Hepatocyte (in vitro differentiated cells): ENCODE measurements around the gene CDC42BPG. TPM values are rescaled to one million over a fixed set of nuclear protein-coding genes. Genes with fewer than 3 reads are reported as not detected.

ENCODE experiments used
- DNase-seq: peaks from one replicate; pipeline ENCODE4 v3.0.0-alpha.2; 2016; ENCODE audit warnings: low spot score
- H2AFZ ChIP-seq: fragments of 200-600 bp; sonication (generic); 2 replicates; pipeline ENCODE4 v1.6.0; 2016; ENCODE audit warnings: antibody characterized with exemption, mild to moderate bottlenecking
- H3K27ac ChIP-seq: fragments of 200-600 bp; sonication (generic); 2 replicates; pipeline ENCODE4 v1.5.1; 2016; ENCODE audit warnings: mild to moderate bottlenecking
- H3K27me3 ChIP-seq: fragments of 200-600 bp; sonication (generic); 2 replicates; pipeline ENCODE4 v1.6.1; 2016
- H3K36me3 ChIP-seq: fragments of 200-600 bp; sonication (generic); replicated peaks from 2 replicates; pipeline ENCODE4 v1.5.1; 2016; ENCODE audit warnings: low read depth; ENCODE audit not compliant: insufficient read depth
- H3K4me1 ChIP-seq: fragments of 200-600 bp; sonication (generic); 2 replicates; pipeline ENCODE4 v1.5.1; 2016; ENCODE audit warnings: mild to moderate bottlenecking, moderate library complexity; ENCODE audit not compliant: insufficient read depth
- H3K4me2 ChIP-seq: fragments of 200-600 bp; sonication (generic); 2 replicates; pipeline ENCODE4 v1.6.0; 2016
- H3K4me3 ChIP-seq: fragments of 200-600 bp; sonication (generic); 2 replicates; pipeline ENCODE4 v1.5.1; 2016; ENCODE audit warnings: mild to moderate bottlenecking
- H3K79me2 ChIP-seq: fragments of 200-600 bp; sonication (generic); 2 replicates; pipeline ENCODE4 v1.6.0; 2017; ENCODE audit warnings: mild to moderate bottlenecking
- H3K9me2 ChIP-seq: fragments of 200-600 bp; sonication (generic); replicated peaks from 2 replicates; pipeline ENCODE4 v1.6.0; 2017; ENCODE audit warnings: mild to moderate bottlenecking; ENCODE audit not compliant: insufficient read depth
- H3K9me3 ChIP-seq: fragments of 200-600 bp; sonication (generic); 2 replicates; pipeline ENCODE4 v1.5.1; 2016; ENCODE audit warnings: low read depth, mild to moderate bottlenecking
- H4K20me1 ChIP-seq: fragments of 200-600 bp; sonication (generic); 2 replicates; pipeline ENCODE4 v1.6.0; 2016; ENCODE audit warnings: mild to moderate bottlenecking; ENCODE audit not compliant: insufficient read depth, poor library complexity, severe bottlenecking
- CTCF ChIP-seq: fragments of 200-600 bp; sonication (generic); IDR thresholded peaks from 2 replicates; pipeline ENCODE4 v1.5.1; 2016; ENCODE audit warnings: antibody characterized with exemption, mild to moderate bottlenecking; ENCODE audit not compliant: poor library complexity
- EZH2 ChIP-seq: fragments of 200-600 bp; sonication (generic); IDR thresholded peaks from 2 replicates; pipeline ENCODE4 v1.6.1; 2016; ENCODE audit warnings: antibody characterized with exemption, mild to moderate bottlenecking, borderline replicate concordance
- EZH2phosphoT487 ChIP-seq: fragments of 200-600 bp; sonication (generic); IDR thresholded peaks from one replicate; pipeline ENCODE4 v1.6.1; 2018; ENCODE audit warnings: antibody characterized with exemption, mild to moderate bottlenecking, low read depth, moderate library complexity; ENCODE audit not compliant: unreplicated experiment, severe bottlenecking
- WGBS: methylation state at CpG from one replicate; pipeline ENCODE4 v1.1.6; 2016; ENCODE audit warnings: low lambda C conversion rate; ENCODE audit errors: missing lambda C conversion rate; 5-methylcytosine and 5-hydroxymethylcytosine counted together
- polyA plus RNA-seq: library from polyadenylated mRNA; unstranded; fragments of >200 nt; fragmentation: Nextera tagmentation; extraction: Ambion mirVana; gene quantifications from 2 replicates; pipeline ENCODE4 v1.2.1, GENCODE V29; 2016
- total RNA-seq: library from RNA; depleted of rRNA; stranded (reverse); fragments of >200 nt; gene quantifications from 2 replicates; pipeline ENCODE4 v1.2.3, GENCODE V29; 2014

Gene CDC42BPG
- total and polyA plus RNA-seq, 2 experiments from 2014 or later: 3.1 to 8.4 TPM

GRCh38 chr11:64833509-64833908 lies 10.9 kb downstream of the CDC42BPG start:
- Histone ChIP-seq H3K4me1 (no peaks in the 10 kb centered on the region), H4K20me1 (no peaks in the 10 kb centered on the region), H3K9me2 (no peaks in the 10 kb centered on the region), H3K27me3 (no peaks in the 10 kb centered on the region), H3K79me2 (no peaks in the 10 kb centered on the region), H3K27ac (no peak overlapping the region), H3K36me3 (no peaks in the 10 kb centered on the region), H3K9me3 (no peaks in the 10 kb centered on the region), H3K4me2 (no peak overlapping the region), H3K4me3 (no peak overlapping the region), H2AFZ (no peak overlapping the region)
- no peak for TF ChIP-seq CTCF
- TF ChIP-seq EZH2phosphoT487: no peak
- TF ChIP-seq EZH2: no peak
- 95% methylated on average over 9 of the region's 10 CpGs for WGBS
- no peak for DNase-seq

- H3K4me3 ChIP-seq: no peak overlapping the region
- H3K27me3 ChIP-seq: no peaks in the 10 kb centered on the region
- H4K20me1 ChIP-seq: no peaks in the 10 kb centered on the region
- no peaks in the 10 kb centered on the region for H3K36me3 ChIP-seq
- H3K4me2 ChIP-seq: no peak overlapping the region
- H2AFZ ChIP-seq: no peak overlapping the region
- no peaks in the 10 kb centered on the region for H3K9me2 ChIP-seq
- H3K27ac ChIP-seq: no peak overlapping the region
- TF ChIP-seq EZH2phosphoT487 (no peak), EZH2 (no peak), CTCF (no peak)
- WGBS: 97% methylated on average over 12 of the region's 12 CpGs
- H3K4me1 ChIP-seq: no peaks in the 10 kb centered on the region
- DNase-seq: no peak
- no peaks in the 10 kb centered on the region for H3K9me3 ChIP-seq
- no peaks in the 10 kb centered on the region for H3K79me2 ChIP-seq
Measured at GRCh38 chr11:64833198-64833502, 11.3 kb downstream of the CDC42BPG start.

GRCh38 chr11:64832467-64833197 lies 11.8 kb downstream of the CDC42BPG start:
- no peak overlapping the region for H2AFZ ChIP-seq
- H3K4me3 ChIP-seq: no peak overlapping the region
- H3K36me3 ChIP-seq: no peaks in the 10 kb centered on the region
- no peaks in the 10 kb centered on the region for H4K20me1 ChIP-seq
- H3K79me2 ChIP-seq: no peaks in the 10 kb centered on the region
- H3K27ac ChIP-seq: no peak overlapping the region
- no peak for DNase-seq
- no peaks in the 10 kb centered on the region for H3K4me1 ChIP-seq
- H3K9me3 ChIP-seq: no peaks in the 10 kb centered on the region
- WGBS: 94% methylated on average over 17 of the region's 21 CpGs
- no peak overlapping the region for H3K4me2 ChIP-seq
- TF ChIP-seq EZH2phosphoT487: no peak
- TF ChIP-seq EZH2: no peak
- TF ChIP-seq CTCF: no peak
- no peaks in the 10 kb centered on the region for H3K27me3 ChIP-seq
- no peaks in the 10 kb centered on the region for H3K9me2 ChIP-seq
